Measurements from ENCODE around the gene TUSC7. TPM values are rescaled to one million over a fixed set of nuclear protein-coding genes. Genes with fewer than 3 reads are reported as not detected.

TUSC7 gene
- polyA plus RNA-seq (ENCODE audit: insufficient read length in 12 of 12), result not detected
- long read RNA-seq, donor 1, result 0 reads
- long read RNA-seq, donor 2, result 0 reads
- long read RNA-seq, donor 3, result 0 reads
- long read RNA-seq, donor 4, result 0 reads
- long read RNA-seq, donor 5, result 0 reads
- long read RNA-seq, donor 6, result 0 reads
- long read RNA-seq, donor 7, result 0 reads
- long read RNA-seq, donor 8, result 0 reads
- long read RNA-seq, donor 9, result 0 reads
- long read RNA-seq, donor 10, result 0 reads
- long read RNA-seq, donor 11, result 0 reads

GRCh38 chr3:116709479-116709878, at the start of gene TUSC7:
TSS of gene TUSC7 (plus strand) at chr3:116709779.
- DNase-seq, result no peak

GRCh38 chr3:116661196-116661595, 48.4 kb upstream of the TUSC7 start:
- DNase-seq, result no peak

GRCh38 chr3:116663161-116664110, 46.1 kb upstream of the TUSC7 start:
- DNase-seq, result no peak

GRCh38 chr3:116667324-116667723, 42.3 kb upstream of the TUSC7 start:
- no peak for DNase-seq

- DNase-seq, result no peak
These were observed 41.8 kb upstream of the TUSC7 start for GRCh38 chr3:116667791-116668190.

GRCh38 chr3:116669576-116669975, 40.0 kb upstream of the TUSC7 start:
- no peak for DNase-seq

- no peak for DNase-seq
These were observed 38.4 kb upstream of the TUSC7 start for GRCh38 chr3:116671151-116671550.

- DNase-seq, result no peak
These were observed 30.7 kb upstream of the TUSC7 start for GRCh38 chr3:116678853-116679252.

GRCh38 chr3:116691041-116691440, 18.5 kb upstream of the TUSC7 start:
- DNase-seq, result no peak

- no peak for DNase-seq
These were observed 8.5 kb upstream of the TUSC7 start for GRCh38 chr3:116701070-116701469.

- no peak for DNase-seq
These were observed 7.2 kb upstream of the TUSC7 start for GRCh38 chr3:116702334-116702733.

- no peak for DNase-seq
These were observed 2.0 kb upstream of the TUSC7 start for GRCh38 chr3:116707531-116707930.

- no peak for DNase-seq
These were observed 6.9 kb downstream of the TUSC7 start for GRCh38 chr3:116716490-116716889.

- DNase-seq, result no peak
These were observed 8.0 kb downstream of the TUSC7 start for GRCh38 chr3:116717566-116717965.

GRCh38 chr3:116728454-116728853, 18.9 kb downstream of the TUSC7 start:
- DNase-seq, result no peak

GRCh38 chr3:116734243-116734642, 24.7 kb downstream of the TUSC7 start:
- DNase-seq, result no peak

- no peak for DNase-seq
These were observed 30.1 kb downstream of the TUSC7 start for GRCh38 chr3:116739678-116740077.

- DNase-seq, result no peak
These were observed 30.7 kb downstream of the TUSC7 start for GRCh38 chr3:116740293-116740692.

- no peak for DNase-seq
These were observed 31.9 kb downstream of the TUSC7 start for GRCh38 chr3:116741467-116741866.

GRCh38 chr3:116743062-116743461, 33.5 kb downstream of the TUSC7 start:
- no peak for DNase-seq

- DNase-seq, result no peak
These were observed 39.8 kb downstream of the TUSC7 start for GRCh38 chr3:116749388-116749787.

- no peak for DNase-seq
These were observed 47.7 kb downstream of the TUSC7 start for GRCh38 chr3:116757315-116757714.

- no peak for DNase-seq
These were observed 49.7 kb downstream of the TUSC7 start for GRCh38 chr3:116759316-116759715.
